Measurements from ENCODE around the gene CDKL4.

GRCh38 chr2:39266916-39267434, 23.2 kb upstream of the CDKL4 start:
- no peak for TF ChIP-seq EZH2 (IDR thresholded peaks at IDR 0.05; ENCODE audit: low read depth)
- TF ChIP-seq CTCF (conservative IDR thresholded peaks at IDR 0.05): no peak
